ENCODE data around the gene PMVK. TPM values are rescaled to one million over a fixed set of nuclear protein-coding genes. Genes with fewer than 3 reads are reported as not detected.

Gene PMVK
- total RNA-seq: 12.0 and 12.4 TPM in 2 replicates

DNA sequence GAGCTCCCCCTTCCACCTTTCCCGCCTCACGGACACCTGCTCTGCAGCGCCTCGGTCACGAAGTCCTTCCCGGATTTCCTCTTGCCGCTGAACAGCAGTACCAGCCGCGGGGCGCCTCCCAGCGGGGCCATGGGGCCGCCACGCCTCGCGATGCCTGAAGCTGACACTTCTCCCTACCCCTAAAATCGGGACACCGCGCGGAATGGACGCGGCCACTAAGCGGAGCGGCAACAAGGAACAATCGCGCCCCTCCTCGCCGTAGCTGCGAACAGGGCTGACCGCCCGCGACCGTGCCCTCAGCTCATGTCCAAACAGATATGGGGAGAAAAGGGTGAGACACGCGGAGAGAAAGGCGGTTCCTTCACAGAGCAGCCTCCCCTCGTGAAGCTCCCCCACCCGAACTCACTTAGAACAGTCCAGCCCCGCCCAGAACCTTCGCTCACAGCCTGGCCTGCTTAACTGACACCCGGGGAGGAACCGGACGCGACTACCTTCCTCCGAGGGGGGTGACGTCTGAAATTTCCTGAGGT, at the start of gene PMVK:
PMVK (minus strand) TSS at position 165 of the 530 bp plus-strand sequence; CDS start at position 131, 34 bp downstream.

DNA sequence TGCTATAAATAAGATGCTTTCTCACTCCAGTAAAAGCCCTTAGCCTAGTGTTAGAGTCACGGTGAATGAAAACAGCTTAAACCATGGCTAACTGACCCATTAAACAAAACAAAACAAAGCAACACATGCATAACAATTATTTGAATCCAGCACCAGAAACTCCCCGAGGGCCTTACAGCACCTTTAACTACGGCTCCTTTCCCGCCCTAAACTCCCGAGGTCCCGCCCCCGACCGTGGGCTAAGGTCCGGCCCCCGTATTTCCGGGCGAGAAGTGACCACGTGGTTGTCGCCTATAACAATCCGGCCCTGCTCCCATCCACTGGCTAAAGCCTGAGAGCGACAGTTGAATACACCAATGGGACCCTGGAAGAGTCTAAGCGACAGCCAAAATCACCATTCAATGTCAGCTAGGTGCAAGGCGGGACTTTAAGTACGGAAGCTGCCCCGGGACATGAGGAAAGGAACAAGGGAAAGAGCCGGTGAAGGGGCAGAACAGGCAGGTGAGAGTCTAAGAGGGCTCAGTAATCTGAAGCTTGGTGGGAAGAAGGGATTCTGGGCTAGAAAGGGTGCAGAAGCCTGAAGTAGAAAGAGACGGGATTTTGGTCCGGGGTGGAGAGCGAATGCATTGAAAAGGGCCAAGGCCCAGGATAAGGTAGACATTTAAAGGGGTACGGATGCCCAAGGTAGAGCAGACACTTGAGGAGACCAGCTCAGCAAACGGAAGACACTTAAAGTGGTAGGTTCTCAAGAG, 46.6 kb upstream of the PMVK start, which contains the start of gene FLAD1:
FLAD1 (plus strand) TSS at position 448 of the 752 bp plus-strand sequence. CDS start 351 bp downstream, outside the sequence.

DNA sequence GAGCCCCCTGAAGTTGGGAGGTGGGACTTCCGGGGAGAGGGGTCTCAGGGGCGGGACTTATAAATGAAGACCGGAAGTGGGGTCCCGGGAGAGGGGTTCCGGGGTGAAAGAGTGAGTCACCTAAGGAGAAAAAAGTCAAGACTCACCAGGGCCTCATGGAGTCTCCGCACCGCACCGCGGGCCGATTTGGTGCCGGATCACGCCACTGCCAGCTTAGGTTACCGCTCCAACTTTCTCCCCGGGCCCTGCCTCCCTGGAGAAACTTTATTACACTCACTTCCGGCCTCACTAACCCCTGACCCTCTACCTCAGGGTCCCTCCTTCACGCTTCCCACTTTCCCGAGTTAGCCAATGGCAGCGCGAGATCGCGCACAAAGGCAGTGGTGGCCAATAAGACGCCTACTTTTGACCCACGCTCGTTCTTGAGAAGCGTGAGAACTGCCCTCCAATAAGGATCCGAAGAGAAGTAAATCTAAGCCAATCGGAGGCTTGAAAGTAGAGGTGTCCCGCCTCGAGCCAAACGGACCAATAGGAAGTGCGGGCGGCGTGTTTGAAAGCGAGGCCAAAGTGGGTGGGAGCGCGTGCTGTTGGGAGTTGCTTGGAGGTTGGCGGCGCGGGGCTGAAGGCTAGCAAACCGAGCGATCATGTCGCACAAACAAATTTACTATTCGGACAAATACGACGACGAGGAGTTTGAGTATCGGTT, 37.7 kb upstream of the PMVK start, which contains the start of gene CKS1B:
CKS1B (plus strand) TSS at position 580 of the 706 bp plus-strand sequence; CDS start at position 645, 65 bp downstream.

DNA sequence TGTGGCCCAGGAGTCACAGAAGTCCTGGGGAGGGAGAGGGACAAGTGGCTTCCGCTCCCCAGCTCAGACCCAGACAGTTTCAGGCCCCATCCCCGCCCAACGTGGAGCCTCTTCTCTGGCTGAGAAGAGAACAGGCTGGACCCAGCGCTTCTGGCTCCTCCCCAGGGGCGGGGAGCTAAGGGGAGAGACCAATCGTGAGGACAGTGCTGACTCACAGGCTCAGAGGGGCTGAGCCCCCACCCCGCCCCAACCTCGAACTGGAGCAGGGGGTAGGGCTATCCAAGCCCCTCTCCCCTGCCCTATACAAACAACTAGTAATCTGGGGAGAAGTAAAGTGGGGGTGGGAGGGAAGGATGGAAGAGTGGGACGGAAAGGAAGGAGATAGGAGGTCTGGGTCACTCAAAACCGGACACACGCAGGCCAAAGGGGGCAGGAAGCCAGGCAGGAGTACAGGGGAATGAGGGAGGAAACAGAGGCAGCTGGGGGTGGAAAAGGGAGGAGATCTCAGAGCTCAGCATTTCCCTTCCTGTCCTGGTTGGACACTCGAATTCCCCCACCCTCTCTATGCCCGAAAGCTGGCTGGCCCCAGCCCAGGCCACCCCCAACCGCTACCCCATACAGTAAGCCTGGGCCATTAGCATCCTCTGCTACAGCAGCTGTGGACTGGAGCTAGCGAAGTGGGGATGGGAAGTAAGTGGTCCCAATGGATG, 34.3 kb upstream of the PMVK start, which contains the start of gene SHC1:
SHC1 (minus strand) TSS at position 117 of the 710 bp plus-strand sequence. CDS start 221 bp downstream, outside the sequence.

DNA sequence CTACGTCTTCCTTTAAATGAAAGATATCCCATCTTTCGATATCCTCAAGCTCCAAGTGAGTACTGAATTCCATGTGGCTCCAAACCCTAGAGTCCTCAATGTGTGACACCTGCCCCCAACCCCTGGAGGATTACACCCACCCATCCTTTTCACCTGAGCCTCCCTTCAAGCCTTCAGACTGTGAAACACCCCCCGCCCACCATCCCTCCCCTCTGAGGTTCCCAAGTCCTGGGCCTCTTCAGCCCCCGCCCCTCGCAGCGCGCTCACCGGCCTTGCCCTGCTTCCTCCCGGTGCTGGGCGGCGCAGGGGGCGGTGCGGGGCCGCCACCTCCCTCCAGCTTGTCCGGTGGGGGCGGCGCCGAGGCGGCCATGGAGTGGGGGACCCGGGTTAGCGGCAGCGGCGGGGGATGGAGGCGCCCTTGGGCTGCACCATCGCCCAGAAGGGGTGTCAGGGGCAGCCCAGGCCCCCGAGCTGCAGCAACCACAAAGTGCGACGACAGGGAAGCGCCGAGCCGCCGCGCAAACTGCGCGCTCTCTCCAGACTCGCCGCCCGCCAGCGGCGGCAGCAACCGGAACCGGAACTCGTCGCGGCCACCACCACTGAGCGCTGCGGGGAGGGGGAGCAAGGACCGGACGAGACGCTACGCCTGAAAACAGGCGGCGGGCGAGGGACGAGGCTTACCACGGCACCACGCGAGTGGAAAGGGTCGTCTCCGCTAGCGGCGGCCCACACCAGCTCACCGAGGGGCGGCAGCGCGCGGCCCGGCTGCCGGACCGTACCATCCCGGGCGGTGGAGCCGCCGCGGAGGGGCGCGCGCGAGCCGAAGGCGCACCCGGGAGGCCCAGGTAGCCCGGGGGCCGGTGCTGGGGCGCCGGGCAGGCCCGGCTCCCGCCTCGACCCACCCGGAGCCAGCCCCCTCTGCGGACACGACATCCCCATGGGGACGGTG, 25.0 kb upstream of the PMVK start, which contains the start of gene PYGO2:
PYGO2 (minus strand) TSS at position 576 of the 949 bp plus-strand sequence; CDS start at position 370, 206 bp downstream.

DNA sequence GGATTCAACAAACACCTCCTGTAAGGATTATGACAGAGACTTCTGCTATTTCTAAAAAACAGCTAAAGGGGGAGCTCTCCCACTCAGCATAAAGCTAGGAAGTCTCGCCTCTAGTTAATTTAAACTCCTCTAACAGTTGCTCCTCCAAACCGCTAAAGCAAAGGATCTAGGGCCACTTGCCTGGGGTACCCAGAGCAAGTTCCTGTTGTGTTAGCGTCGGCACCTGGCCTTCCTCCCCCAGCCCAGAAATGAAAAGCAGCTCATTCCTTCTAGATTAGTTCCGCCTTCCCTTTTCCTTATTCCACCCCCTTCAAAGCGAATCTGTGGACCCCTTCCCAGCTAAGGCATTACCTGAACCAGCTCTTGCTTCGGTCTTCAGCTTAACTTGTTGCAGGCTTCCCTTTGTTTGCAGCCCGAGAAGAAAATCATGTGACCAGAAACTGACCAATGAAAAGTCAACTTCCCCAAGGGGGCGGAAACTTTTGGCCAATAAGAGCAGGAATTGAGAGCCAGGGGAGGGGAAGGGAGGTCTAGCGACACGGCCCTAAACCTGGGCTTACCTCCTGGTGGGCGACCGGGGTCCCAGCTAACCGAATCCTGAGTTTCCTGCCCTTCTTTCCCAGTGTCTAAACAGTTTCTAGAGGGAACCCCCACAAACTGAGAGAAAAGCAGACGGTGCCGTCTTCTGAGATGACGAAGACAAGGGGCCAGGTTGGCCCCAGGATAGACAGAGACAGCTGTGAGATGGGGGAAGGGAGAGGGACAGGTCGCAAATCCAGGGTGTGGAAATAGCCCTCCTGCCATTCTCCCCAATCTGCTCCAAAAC, 19.4 kb upstream of the PMVK start, which contains the start of gene PBXIP1:
PBXIP1 (minus strand) TSS at position 382 of the 826 bp plus-strand sequence. CDS start 2,378 bp downstream, outside the sequence.

Other genes starting within 250 kb of the PMVK start
- gene KCNN3, start 66.4 kb downstream of the PMVK start, total RNA-seq: 0.10 and 0.19 TPM in 2 replicates
- 65.3 and 66.9 TPM in 2 replicates for gene PBXIP1, start 19.4 kb upstream of the PMVK start, total RNA-seq
- gene PYGO2, start 25.1 kb upstream of the PMVK start, total RNA-seq: 13.1 and 14.0 TPM in 2 replicates
- 255 and 277 TPM in 2 replicates for gene SHC1, start 34.0 kb upstream of the PMVK start, total RNA-seq
- 24.4 and 27.5 TPM in 2 replicates for gene CKS1B, start 38.0 kb upstream of the PMVK start, total RNA-seq
- gene FLAD1, start 46.6 kb upstream of the PMVK start, total RNA-seq: 10.0 and 13.7 TPM in 2 replicates
- gene LENEP, start 56.9 kb upstream of the PMVK start, total RNA-seq: not detected in 2 replicates
- gene ZBTB7B, start 66.1 kb upstream of the PMVK start, total RNA-seq: 16.1 and 19.1 TPM in 2 replicates
- 0.06 TPM in 1 of 2 replicates, not detected in the other for gene DCST2, start 97.1 kb upstream of the PMVK start, total RNA-seq
- not detected in 2 replicates for gene DCST1, start 97.1 kb upstream of the PMVK start, total RNA-seq
- gene ADAM15, start 114.6 kb upstream of the PMVK start, total RNA-seq: 45.5 and 52.4 TPM in 2 replicates
- gene EFNA4, start 127.0 kb upstream of the PMVK start, total RNA-seq: 9.6 and 9.8 TPM in 2 replicates
- gene EFNA3, start 142.1 kb upstream of the PMVK start, total RNA-seq: 1.2 and 1.8 TPM in 2 replicates
- gene EFNA1, start 191.2 kb upstream of the PMVK start, total RNA-seq: 9.2 and 14.2 TPM in 2 replicates
- gene SLC50A1, start 199.1 kb upstream of the PMVK start, total RNA-seq: 21.6 and 28.6 TPM in 2 replicates
- 38.6 and 50.3 TPM in 2 replicates for gene DPM3, start 203.8 kb upstream of the PMVK start, total RNA-seq
- gene KRTCAP2, start 236.6 kb upstream of the PMVK start, total RNA-seq: 130 and 151 TPM in 2 replicates
- gene TRIM46, start 237.1 kb upstream of the PMVK start, total RNA-seq: 0.75 and 1.3 TPM in 2 replicates